ENCODE measurements around the gene TRIM17.

- TF ChIP-seq EZH2 (IDR thresholded peaks at IDR 0.05; ENCODE audit: low read length, missing control alignments), result no peak
- no peak for TF ChIP-seq CTCF (conservative IDR thresholded peaks at IDR 0.05 in 1 of 2, IDR thresholded peaks at IDR 0.05 in 1 of 2; ENCODE audit: low read depth in 1 of 2, low read length in 2 of 2)
Measured at GRCh38 chr1:228377664-228378089, 39.0 kb downstream of the TRIM17 start.
